SK-N-MC (cell line): ENCODE measurements around the gene CHST15.

Experiments
- DNase-seq: peaks from one replicate; pipeline ENCODE4 v3.0.0-alpha.2; 2011; ENCODE audit warnings: low read depth, low spot score
- H3K27ac ChIP-seq: fragments of 200-600 bp; sonication (generic); 2 replicates; pipeline ENCODE4 v1.5.1; 2016; ENCODE audit warnings: mixed run types
- H3K36me3 ChIP-seq: fragments of 200-600 bp; sonication (generic); 2 replicates; pipeline ENCODE4 v1.6.1; 2017; ENCODE audit warnings: antibody characterized with exemption, low read length, mixed read lengths; ENCODE audit not compliant: insufficient read depth
- H3K4me3 ChIP-seq: fragments of 200-600 bp; sonication (generic); 2 replicates; pipeline ENCODE4 v1.5.1; 2016
- H3K9ac ChIP-seq: fragments of 200-600 bp; sonication (generic); 2 replicates; pipeline ENCODE4 v1.8.0; 2017; ENCODE audit warnings: mixed run types, mixed read lengths; ENCODE audit not compliant: insufficient read length
- H3K9me3 ChIP-seq: fragments of 200-600 bp; sonication (generic); 2 replicates; pipeline ENCODE4 v1.6.1; 2017; ENCODE audit warnings: low read depth, mild to moderate bottlenecking, antibody characterized with exemption, low read length, moderate library complexity, mixed read lengths
- EZH2 ChIP-seq: fragments of 200-600 bp; sonication (generic); IDR thresholded peaks from one replicate; pipeline ENCODE4 v1.6.1; 2017; ENCODE audit warnings: antibody characterized with exemption
- FOXP2 ChIP-seq: optimal IDR thresholded peaks from 2 replicates; pipeline ENCODE3; 2011; ENCODE audit warnings: mild to moderate bottlenecking, moderate library complexity; ENCODE audit not compliant: insufficient read depth; ENCODE audit errors: extremely low read length, control extremely low read depth
- POLR2AphosphoS5 ChIP-seq: IDR thresholded peaks from 2 replicates; pipeline ENCODE4 v1.6.1; 2012; ENCODE audit warnings: mild to moderate bottlenecking, low read depth, low read length, borderline replicate concordance

Gene CHST15

DNA sequence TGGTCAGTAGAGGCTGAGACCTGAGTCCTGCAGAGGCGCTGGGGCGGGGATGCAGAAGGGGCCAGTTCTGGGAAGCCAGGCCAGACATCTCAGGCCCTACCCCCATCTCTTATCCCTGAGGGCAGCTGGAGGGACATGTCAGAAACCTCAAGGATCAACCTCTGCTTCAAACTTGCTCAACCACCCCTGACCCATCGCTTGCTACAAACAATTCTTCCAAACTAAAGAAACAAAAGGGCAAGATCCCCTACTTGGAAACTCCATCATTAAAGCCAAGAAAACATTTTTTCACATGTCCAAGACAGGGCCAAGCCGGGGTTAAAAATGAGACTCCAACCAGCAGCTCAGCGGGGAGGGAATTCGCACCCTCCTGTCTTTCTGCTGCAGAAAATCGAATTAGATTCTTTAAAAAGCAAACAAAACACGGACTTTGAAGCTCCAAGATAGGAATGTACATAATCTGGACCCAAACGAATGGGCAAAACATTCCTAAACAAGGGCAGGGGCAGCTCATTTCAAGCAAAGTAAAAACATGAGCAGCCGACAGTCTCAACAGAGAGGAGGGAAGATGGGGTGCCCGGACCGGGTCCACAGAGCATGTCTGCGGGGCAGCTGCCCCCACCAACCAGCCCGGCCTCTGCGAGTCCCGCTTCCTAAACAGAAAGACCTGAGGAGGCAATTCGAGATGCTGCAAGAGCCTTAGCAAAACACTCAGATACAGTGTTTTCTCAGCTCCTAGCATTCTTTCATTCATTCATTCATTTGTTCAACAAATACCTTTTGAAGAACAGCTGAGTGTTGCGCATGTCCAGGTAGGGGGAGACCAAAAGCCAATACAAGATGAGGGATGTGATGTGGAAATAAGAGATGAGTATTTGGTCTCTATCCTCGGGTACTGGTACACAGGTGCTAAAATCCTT, 44.8 kb downstream of the CHST15 start:
- no peak overlapping the region for H3K27ac ChIP-seq
- TF ChIP-seq EZH2 (no peak), POLR2AphosphoS5 (no peak)
- H3K36me3 ChIP-seq: no peaks in the 10 kb centered on the region
- no peak overlapping the region for H3K4me3 ChIP-seq
- no peak overlapping the region for H3K9ac ChIP-seq
- H3K9me3 ChIP-seq: no peaks in the 10 kb centered on the region
- no peak for DNase-seq

DNA sequence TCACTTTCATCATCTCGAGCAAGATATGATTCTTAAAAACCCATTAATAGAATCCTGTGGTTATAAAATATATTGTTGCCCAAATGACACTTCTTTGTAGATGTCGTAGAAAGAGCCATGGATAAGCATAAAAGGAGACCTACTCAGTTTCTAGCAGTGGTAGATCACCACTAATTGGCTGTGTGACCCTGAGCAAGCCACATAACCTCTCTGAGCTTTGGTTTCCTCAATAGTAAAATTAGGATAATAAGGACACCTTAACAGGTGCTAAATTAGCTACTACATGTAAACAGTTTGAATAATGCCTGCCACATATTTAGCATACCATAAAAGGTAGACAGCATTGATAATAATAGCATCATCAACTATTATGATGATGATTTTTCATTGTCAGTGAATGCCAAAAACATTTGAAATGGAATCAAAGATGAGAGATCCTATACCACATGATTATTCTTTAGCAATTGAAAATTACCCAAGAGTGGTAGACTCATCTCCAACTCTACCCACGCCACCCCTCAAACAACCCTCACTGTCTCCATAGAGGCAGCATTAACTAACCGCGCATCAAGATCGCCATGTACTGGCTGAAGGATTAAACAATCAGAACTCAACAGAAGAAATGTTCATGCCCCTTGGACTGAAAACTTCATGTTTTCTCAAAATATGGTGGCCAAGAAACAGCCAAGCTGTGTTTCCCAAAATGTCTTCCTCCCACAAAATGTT, 45.8 kb downstream of the CHST15 start:
- H3K9me3 ChIP-seq: no peaks in the 10 kb centered on the region
- H3K9ac ChIP-seq: no peak overlapping the region
- H3K27ac ChIP-seq: no peak overlapping the region
- H3K4me3 ChIP-seq: no peak overlapping the region
- no peaks in the 10 kb centered on the region for H3K36me3 ChIP-seq
- TF ChIP-seq POLR2AphosphoS5 (no peak), EZH2 (no peak), FOXP2 (no peak)
- no peak for DNase-seq

DNA sequence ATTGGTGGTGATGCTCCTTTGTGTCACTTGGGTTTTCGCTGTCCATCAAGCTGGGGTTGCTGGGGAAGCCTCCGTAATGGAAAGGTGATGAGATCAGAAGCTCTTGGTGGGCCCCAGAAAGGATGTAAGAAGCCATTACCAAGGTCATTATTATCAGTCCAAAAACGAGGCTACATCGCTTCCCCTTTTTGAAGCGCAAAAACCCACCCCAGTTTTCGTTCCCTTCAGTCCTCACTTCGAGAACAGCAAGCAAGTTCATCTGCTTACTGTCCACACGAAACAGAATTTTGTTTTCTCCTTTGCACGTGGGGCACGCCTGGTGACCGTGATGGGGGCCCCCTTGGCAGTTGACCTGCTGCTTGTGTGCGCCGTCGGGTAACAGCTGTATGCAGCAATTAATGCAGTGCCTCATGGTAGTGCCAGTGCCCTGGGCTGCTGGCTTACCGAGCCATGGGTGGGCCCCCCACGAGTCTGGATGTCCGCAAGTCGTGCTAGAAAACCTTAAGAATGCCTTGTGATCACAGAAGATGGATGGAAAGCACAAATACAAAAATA, 47.5 kb downstream of the CHST15 start:
- Histone ChIP-seq H3K9me3 (no peaks in the 10 kb centered on the region), H3K9ac (no peak overlapping the region), H3K36me3 (no peaks in the 10 kb centered on the region), H3K4me3 (no peak overlapping the region), H3K27ac (no peak overlapping the region)
- DNase-seq: no peak
- no peak for TF ChIP-seq FOXP2
- no peak for TF ChIP-seq POLR2AphosphoS5
- TF ChIP-seq EZH2: no peak

DNA sequence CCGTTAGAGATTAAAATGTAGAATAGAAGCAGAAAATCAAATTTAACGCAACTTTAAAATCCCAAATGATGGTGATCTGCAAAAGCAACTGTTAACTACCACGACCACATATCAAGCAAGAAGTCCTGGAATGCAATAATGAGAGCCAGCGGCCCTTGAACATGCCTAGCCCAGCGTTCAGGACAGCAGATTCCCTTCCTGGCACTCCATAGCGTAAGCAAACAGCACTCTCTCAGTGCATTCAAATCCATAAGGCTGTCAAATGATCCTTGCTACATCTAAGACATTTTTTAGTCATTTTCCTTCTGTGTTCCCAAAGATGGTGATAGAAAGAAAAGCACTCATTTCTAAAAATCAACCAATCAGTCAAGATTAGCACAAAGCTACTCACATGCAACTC, 48.1 kb downstream of the CHST15 start:
- Histone ChIP-seq H3K9ac (no peak overlapping the region), H3K36me3 (no peaks in the 10 kb centered on the region), H3K4me3 (no peak overlapping the region), H3K27ac (no peak overlapping the region), H3K9me3 (no peaks in the 10 kb centered on the region)
- DNase-seq: no peak
- TF ChIP-seq EZH2 (no peak), POLR2AphosphoS5 (no peak), FOXP2 (no peak)

GRCh38 chr10:124044143-124044862, 49.1 kb downstream of the CHST15 start:
- H3K9ac ChIP-seq: no peak overlapping the region
- no peak overlapping the region for H3K27ac ChIP-seq
- no peak overlapping the region for H3K4me3 ChIP-seq
- H3K9me3 ChIP-seq: no peaks in the 10 kb centered on the region
- no peak for DNase-seq
- H3K36me3 ChIP-seq: no peaks in the 10 kb centered on the region
- TF ChIP-seq EZH2 (no peak), FOXP2 (no peak), POLR2AphosphoS5 (no peak)

GRCh38 chr10:124043310-124044142, 49.9 kb downstream of the CHST15 start:
- Histone ChIP-seq H3K36me3 (no peaks in the 10 kb centered on the region), H3K9ac (no peak overlapping the region), H3K9me3 (no peaks in the 10 kb centered on the region), H3K27ac (no peak overlapping the region), H3K4me3 (no peak overlapping the region)
- no peak for DNase-seq
- no peak for TF ChIP-seq EZH2
- TF ChIP-seq POLR2AphosphoS5: no peak
- no peak for TF ChIP-seq FOXP2

- Histone ChIP-seq H3K9me3 (no peaks in the 10 kb centered on the region), H3K36me3 (no peaks in the 10 kb centered on the region), H3K27ac (no peak overlapping the region), H3K9ac (no peak overlapping the region), H3K4me3 (no peak overlapping the region)
- DNase-seq: no peak
- TF ChIP-seq EZH2: no peak
- no peak for TF ChIP-seq FOXP2
- no peak for TF ChIP-seq POLR2AphosphoS5
These were observed 50.6 kb downstream of the CHST15 start for GRCh38 chr10:124042656-124043309.
